ENCODE data around the gene HECW1.
"Not testable (repeated sequence)": the region's sequence is repeated elsewhere in the genome, so short reads cannot be mapped to it uniquely, and the experiment has no call there.

HECW1 gene

DNA sequence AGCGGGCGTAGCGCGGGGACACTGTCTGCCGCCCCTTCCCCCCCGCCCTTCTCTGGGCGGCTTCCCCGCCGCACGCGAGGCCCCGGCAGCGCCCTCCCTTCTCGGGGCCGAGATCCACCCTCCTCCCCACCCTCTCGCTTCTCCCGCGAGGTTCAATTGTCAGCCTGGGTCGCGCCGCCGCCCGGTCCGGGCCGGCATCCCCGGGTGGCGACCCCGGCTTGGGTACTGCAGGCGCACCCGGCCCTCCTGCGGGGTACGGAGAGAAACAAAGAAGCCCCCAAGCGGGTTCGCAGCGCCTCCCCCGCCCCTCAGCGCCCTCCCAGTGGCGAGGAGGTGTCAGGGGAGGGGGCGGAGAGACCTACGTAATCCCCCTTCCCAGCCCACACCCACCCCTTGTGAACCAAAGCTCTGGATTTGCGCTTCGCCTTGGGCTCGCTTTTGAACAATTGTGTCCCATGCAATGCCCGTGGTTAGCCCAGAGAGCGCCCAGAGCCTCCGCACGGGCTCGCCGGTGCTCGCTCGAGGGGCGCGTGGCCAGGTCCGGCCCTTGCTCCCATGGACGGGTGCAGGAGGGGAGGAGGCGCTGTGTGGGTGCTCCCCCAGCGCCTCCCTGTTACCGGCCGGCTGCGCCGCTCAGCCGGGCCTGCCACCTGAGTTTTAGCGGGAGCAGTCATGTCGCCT, 634 bp downstream of the HECW1 start:
- DNase-seq (ENCODE audit: low spot score), result no peak

DNA sequence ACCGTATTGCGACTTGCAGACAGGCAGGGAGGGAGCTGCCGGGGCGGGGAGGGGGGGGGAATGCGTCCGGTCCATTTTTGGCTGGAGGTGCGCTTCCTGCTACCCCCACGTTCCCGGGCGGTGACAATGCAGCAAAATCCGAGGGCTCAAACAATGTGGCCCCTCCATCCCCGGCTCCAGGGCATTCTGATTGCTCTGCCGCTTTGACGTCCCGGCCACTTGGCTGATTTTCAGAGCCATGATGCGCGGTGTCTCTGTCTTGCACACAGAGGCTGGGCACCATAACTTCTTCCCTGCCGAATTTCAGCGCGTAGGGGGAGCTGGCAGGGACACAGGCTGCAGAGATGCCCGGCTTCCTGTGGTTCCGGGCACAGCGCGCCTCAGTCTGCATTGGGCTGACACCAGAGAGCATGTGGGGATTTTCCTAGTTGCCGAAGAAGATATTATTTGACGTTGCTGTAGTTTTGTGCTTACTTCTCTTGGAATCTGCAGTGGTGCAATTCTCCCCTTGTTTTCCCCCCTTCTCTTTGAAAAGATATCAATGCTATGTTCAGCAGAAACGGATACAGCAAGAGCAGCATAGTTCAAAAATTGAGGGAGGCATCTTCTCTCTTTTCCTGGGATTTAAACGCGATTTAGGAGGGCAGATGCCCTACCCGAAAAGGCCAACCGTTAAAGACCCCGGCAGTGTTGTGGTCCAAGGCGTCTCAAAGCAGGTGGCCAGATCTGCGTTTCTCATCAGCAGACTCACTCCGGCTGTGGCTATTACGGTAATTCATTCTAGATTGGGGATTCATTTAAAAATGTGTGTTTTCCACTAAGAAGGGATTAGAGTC, 1.4 kb downstream of the HECW1 start:
- no peak for DNase-seq (ENCODE audit: low spot score)

DNA sequence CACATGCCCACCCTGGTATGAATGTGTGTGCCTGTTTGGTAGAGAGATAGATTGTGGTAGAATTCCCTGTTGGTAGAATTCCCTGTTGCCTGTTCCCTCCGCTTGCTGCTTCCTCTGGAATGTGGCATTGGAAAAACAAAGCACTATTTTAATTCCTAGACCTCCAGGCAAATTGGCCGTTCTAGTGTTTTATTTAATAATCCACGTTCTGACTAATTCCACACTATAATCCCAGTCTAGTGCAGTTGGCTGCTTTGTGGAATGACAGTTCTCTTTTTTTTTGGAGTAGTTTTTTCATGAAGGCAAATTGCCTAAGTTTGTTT, 2.0 kb downstream of the HECW1 start:
- no peak for DNase-seq (ENCODE audit: low spot score)

- DNase-seq (ENCODE audit: low spot score), result no peak
Measured at GRCh38 chr7:43116451-43116850, 4.0 kb downstream of the HECW1 start.

GRCh38 chr7:43117095-43117494, 4.6 kb downstream of the HECW1 start:
- no peak for DNase-seq (ENCODE audit: low spot score)

- DNase-seq (ENCODE audit: low spot score), result no peak
Measured at GRCh38 chr7:43117861-43118260, 5.4 kb downstream of the HECW1 start.

DNA sequence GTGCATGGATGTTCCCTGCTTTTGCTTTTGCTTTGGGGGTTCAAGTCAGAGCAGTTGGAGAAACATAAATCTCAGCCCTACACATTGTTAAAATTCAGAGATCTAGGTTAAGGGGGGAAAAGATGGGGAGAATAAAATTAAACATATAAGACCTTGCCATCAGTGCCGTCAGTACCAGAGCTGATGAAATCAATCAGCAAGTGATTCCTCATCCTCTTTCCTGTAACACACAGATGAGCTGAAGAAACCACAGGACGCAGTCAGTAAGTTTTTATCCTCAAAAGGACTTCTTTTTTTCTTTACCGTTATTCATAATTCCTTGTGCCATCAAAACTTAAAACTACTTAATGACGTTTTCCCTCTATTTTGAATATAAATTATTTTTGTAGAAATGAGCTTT, 5.9 kb downstream of the HECW1 start:
- no peak for DNase-seq (ENCODE audit: low spot score)

- no peak for DNase-seq (ENCODE audit: low spot score)
Measured at GRCh38 chr7:43119371-43120075, 7.1 kb downstream of the HECW1 start.

DNA sequence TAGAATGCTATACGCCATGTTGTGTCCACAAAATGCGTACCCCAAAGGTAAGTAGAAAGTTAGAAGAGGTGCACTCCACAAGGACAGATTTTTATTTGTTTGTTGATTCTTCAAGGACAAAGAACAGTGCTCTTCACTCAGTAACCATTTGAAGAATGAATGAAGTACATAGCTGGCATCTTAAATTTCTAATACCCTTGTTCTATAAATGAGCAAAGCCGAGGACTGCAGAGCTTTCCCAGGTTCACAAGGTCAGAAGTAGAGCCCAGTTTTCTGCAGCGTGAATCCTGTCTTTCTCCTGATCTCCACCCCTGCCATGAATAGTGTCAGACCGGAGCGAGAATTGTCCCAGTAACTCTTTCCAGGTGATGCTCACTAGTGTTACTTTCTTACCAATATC, 9.5 kb downstream of the HECW1 start:
- no peak for DNase-seq (ENCODE audit: low spot score)

GRCh38 chr7:43123457-43123856, 11.0 kb downstream of the HECW1 start:
- DNase-seq (ENCODE audit: low spot score), result no peak

DNA sequence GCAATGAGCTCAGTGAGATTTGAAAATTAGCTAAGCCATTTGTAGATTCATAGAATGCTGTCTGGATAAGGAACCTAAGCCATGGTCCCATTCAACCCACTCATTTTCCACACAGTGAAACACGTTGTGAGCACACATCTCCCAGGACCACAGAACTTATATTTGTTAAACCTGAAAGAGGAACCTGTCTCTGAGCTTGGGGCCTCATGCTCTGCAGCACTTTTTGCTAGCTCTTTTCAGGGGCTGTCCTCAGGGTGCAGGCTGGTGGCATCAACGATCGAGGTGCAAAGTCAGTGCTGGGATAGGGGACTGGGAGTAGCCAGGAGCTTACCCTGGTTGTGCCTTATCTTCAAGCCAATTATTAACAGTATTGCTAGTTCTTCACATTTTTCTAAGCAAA, 11.9 kb downstream of the HECW1 start:
- DNase-seq (ENCODE audit: low spot score), result no peak

GRCh38 chr7:43130347-43130746, 17.9 kb downstream of the HECW1 start:
- DNase-seq (ENCODE audit: low spot score), result no peak

- no peak for DNase-seq (ENCODE audit: low spot score)
Measured at GRCh38 chr7:43135129-43135528, 22.7 kb downstream of the HECW1 start.

DNA sequence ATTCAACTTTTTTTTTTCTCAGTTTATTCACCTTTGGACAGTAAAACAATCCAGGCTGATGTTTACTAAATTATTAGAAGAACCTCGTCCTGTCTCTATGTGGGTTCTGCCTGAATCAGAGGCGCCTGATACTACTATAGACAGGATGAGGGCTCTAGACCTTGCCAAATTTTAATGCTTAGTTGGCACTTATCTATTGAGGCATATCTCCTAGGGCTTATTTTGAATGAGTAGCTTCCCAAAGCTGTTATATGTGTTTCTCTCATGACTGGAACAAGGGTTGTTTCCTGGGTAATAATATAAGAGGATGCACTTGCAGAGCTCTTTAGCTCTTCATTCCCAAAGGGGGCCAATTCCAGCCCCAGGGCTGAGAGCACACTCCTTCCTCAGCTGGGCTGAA, 23.6 kb downstream of the HECW1 start:
- DNase-seq (ENCODE audit: low spot score), result no peak

DNA sequence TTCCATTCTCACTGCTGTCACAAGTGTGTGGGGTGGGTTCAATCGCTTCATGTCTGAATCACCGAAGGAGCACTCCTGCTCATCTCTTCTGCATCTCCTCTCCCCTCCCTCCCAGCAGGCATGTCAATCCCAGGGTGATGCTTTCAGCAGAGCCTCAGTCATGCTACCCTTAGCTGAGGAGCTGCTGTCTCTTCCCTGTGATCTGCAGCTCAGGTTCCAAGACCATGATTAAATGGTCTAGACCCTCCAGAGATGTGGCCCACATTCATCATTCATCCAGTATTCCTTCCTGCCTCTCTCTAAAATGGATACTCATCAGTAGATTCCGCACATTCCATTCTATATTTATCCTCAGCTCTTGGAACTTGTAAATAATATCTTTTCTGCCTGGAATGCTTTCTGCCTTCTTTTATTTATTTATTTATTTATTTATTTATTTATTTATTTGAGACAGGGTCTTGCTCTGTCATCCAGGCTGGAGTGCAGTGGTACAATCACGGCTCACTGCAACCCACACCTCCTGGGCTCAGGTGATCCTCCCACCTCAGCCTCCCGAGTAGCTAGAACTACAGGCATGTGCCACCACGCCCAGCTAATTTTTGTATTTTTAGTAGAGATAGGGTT, 24.8 kb downstream of the HECW1 start:
- not testable (repeated sequence) for DNase-seq (ENCODE audit: low spot score)

DNA sequence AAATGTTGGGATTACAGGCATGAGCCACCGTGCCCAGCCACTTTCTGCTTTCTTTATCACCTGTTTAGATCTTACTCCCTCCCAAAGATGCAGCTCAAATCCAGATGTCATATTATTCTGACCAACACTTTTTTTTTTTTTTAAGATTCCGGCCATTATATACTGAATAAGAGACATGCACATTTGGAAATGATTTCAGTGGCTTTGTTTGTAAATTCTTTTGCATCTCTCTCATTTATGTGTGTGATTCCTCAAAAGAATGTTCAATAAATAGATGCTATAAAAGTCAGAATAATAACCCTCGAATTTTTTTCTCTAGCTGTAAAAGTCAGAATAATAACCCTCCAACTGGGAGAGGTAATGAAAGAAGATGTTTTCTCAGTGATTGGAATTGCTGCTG, 25.4 kb downstream of the HECW1 start:
- DNase-seq (ENCODE audit: low spot score), result no peak

DNA sequence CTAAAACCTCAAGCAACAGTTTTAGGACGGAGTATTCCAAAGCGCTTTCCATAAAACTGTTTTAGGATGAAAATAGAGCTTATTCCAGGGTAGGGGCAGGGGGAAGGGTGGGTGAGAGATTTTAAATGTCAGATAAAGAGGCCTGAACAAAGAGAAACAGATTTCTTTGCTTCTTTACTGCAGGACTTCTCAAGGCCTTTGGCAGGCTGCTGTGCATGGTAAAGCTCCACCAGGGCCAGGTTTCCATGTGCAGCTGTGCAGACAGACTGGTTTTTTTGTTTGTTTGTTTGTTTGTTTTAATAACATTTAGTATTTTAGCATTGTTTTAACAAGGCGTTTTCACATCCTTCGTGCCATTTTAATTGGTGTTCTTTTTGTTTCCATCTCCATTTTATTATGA, 26.3 kb downstream of the HECW1 start:
- DNase-seq (ENCODE audit: low spot score), result no peak

- no peak for DNase-seq (ENCODE audit: low spot score)
Measured at GRCh38 chr7:43139137-43139536, 26.7 kb downstream of the HECW1 start.

GRCh38 chr7:43140186-43140585, 27.7 kb downstream of the HECW1 start:
- DNase-seq (ENCODE audit: low spot score), result no peak

DNA sequence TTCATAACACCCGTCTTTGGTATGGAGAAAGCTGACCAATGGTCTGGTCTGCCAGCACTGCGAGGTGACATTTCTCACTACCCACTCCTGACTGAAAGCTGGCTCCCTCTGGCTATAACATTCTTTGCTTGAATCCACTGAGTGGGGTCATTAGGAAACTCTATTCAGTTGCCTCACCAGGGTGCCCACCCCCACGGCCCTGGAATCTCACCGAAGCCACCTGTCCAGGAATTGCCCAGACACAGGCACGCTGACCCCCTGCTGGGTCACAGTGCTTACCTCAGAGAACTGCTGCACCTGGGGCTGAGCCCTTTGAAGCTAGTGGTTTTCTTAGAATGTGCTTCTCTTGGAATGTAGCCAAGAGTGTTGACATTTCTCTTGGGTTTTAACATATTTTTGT, 28.6 kb downstream of the HECW1 start:
- DNase-seq (ENCODE audit: low spot score), result no peak

DNA sequence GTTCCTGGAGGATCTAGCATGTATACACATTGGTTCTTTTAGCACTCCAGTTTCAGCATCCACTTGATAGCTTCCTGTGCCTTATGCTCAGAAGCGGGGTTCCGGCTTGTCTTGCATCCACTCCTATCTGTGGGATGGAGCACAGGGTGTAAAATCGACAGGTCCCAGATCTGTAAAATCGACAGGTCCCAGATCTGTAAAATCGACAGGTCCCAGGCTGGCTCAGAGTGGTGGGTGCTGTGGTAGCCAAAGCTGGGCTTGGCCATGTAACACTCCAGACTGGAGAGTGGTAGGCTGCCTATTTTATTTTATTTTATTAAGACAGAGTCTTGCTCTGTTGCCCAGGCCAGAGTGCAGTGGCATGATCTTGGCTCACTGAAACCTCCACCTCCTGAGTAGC, 30.3 kb downstream of the HECW1 start:
- no peak for DNase-seq (ENCODE audit: low spot score)

GRCh38 chr7:43143918-43144589, 31.6 kb downstream of the HECW1 start:
- no peak for DNase-seq (ENCODE audit: low spot score)
